T-cell (primary cell): ENCODE data around the gene VSNL1. TPM values are rescaled to one million over a fixed set of nuclear protein-coding genes. Genes with fewer than 3 reads are reported as not detected.

Experiments
- ATAC-seq, 4 experiments: fragments of 200-7000 bp in 3 of 4; fragments of 150-1000 bp in 1 of 4; cut with Tn5 transposase; replicated peaks in 1 of 4; 1 replicate in 3 of 4; 2 replicates in 1 of 4; pipeline ENCODE4 v1.10.0; 2021; ENCODE audit warnings: moderate library complexity in 3 of 4, mild to moderate bottlenecking in 2 of 4, moderate number of reproducible peaks in 1 of 4
- CTCF ChIA-PET, 2 donors: fragments of 300-600 bp; sonication (Branson Sonifier 250); formaldehyde crosslinking; loops; one replicate each; lab custom pipeline; 2022; ENCODE audit warnings: antibody characterized with exemption in 2 of 2; lab: Charles Lee
- POLR2A ChIA-PET, 2 donors: fragments of 300-600 bp; sonication (Branson Sonifier 250); formaldehyde crosslinking; loops; one replicate each; lab custom pipeline; 2022; ENCODE audit warnings: antibody characterized with exemption in 2 of 2; lab: Charles Lee
- DNase-seq, 35 experiments: peaks; one replicate each; pipeline versions ENCODE4 v3.0.0 to v3.0.0-alpha.2; 2013 to 2023
- H3K27ac ChIP-seq: one replicate; pipeline ENCODE4 v1.5.1; 2013; ENCODE audit warnings: low read length
- H3K27me3 ChIP-seq, 2 experiments: replicated peaks in 1 of 2; 1 replicate in 1 of 2; 2 replicates in 1 of 2; pipeline versions ENCODE4 v1.6.1 to v1.7.0; 2013; ENCODE audit warnings: low read length in 1 of 2, mixed read lengths in 1 of 2; ENCODE audit not compliant: control insufficient read depth in 2 of 2, insufficient read depth in 2 of 2; ENCODE audit errors: extremely low read depth in 1 of 2
- H3K36me3 ChIP-seq, 2 donors: 1 replicate in 1 of 2; 2 replicates in 1 of 2; pipeline versions ENCODE4 v1.6.1 to v1.7.0; 2013; ENCODE audit warnings: low read length in 1 of 2; ENCODE audit not compliant: control insufficient read depth in 2 of 2, insufficient read depth in 1 of 2; ENCODE audit errors: extremely low read depth in 1 of 2
- H3K4me1 ChIP-seq, 2 experiments: 1 replicate in 1 of 2; 2 replicates in 1 of 2; pipeline versions ENCODE4 v1.6.1 to v1.7.0; 2013; ENCODE audit warnings: low read length in 2 of 2, mixed read lengths in 1 of 2; ENCODE audit not compliant: insufficient read depth in 2 of 2, control insufficient read depth in 1 of 2; ENCODE audit errors: extremely low read depth in 1 of 2
- H3K4me3 ChIP-seq, 2 donors: 1 replicate in 1 of 2; 2 replicates in 1 of 2; pipeline versions ENCODE4 v1.5.1 to v1.7.0; 2013; ENCODE audit warnings: mild to moderate bottlenecking in 2 of 2, low read length in 1 of 2, moderate library complexity in 1 of 2; ENCODE audit not compliant: control insufficient read depth in 1 of 2; ENCODE audit errors: extremely low read depth in 1 of 2
- H3K9me3 ChIP-seq: 2 replicates; pipeline ENCODE4 v1.7.0; 2013
- H3K27ac Mint-ChIP-seq, 2 donors: one replicate each; pipeline ENCODE4 v1.8.0; 2020 to 2021; ENCODE audit warnings: mild to moderate bottlenecking in 2 of 2, mixed read lengths in 2 of 2
- H3K27me3 Mint-ChIP-seq, 2 donors: one replicate each; pipeline ENCODE4 v1.8.0; 2021 to 2022; ENCODE audit warnings: mixed read lengths in 2 of 2
- H3K36me3 Mint-ChIP-seq: one replicate; pipeline ENCODE4 v1.8.0; 2021; ENCODE audit warnings: mixed read lengths
- H3K4me1 Mint-ChIP-seq, 3 donors: one replicate each; pipeline ENCODE4 v1.8.0; 2020 to 2022; ENCODE audit warnings: mixed read lengths in 3 of 3, mild to moderate bottlenecking in 1 of 3
- H3K4me3 Mint-ChIP-seq, 3 donors: one replicate each; pipeline ENCODE4 v1.8.0; 2020 to 2022; ENCODE audit warnings: mild to moderate bottlenecking in 3 of 3, mixed read lengths in 3 of 3, moderate library complexity in 3 of 3
- H3K9me3 Mint-ChIP-seq, 3 donors: one replicate each; pipeline ENCODE4 v1.8.0; 2020 to 2022; ENCODE audit warnings: mixed read lengths in 3 of 3
- WGBS: methylation state at CpG from one replicate; pipeline ENCODE4 v1.1.5; 2013; ENCODE audit warnings: missing lambda C conversion rate; ENCODE audit not compliant: insufficient coverage; 5-methylcytosine and 5-hydroxymethylcytosine counted together
- total RNA-seq, 35 experiments: library from RNA in 6 of 35; stranded (reverse) in 6 of 35; fragments of 120-200 nt in 1 of 35; gene quantifications; one replicate each; pipeline versions ENCODE4 v1.2.1 to v1.2.4 and lab custom pipeline; 2013 to 2026

The VSNL1 gene
- total RNA-seq, 5 donors from 2014 or later (not counting 1 experiment from before 2014, with no cell fraction given) = 0.22 TPM; not detected in 4

- H3K27me3 ChIP-seq = peaks cover 0 to 3% of the 10 kb centered on the region in 2 experiments
- Mint-ChIP-seq H3K36me3 (no peaks in the 10 kb centered on the region), H3K4me1 (peaks cover 0 to 2% (median 0%) of the 10 kb centered on the region in 3 donors), H3K9me3 (no peaks in the 10 kb centered on the region), H3K4me3 (no peak overlapping the region), H3K27me3 (peaks cover 3% of the 10 kb centered on the region in 2 donors), H3K27ac (no peak overlapping the region)
- H3K4me1 ChIP-seq = no peaks in the 10 kb centered on the region
- H3K9me3 ChIP-seq = no peaks in the 10 kb centered on the region
- H3K27ac ChIP-seq = no peak overlapping the region
- DNase-seq (no peak), ATAC-seq (no peak)
- POLR2A ChIA-PET = no interaction called here
- WGBS = 48% methylated on average over 4 of the region's 5 CpGs
- no peak overlapping the region for H3K4me3 ChIP-seq
- H3K36me3 ChIP-seq = no peaks in the 10 kb centered on the region
- CTCF ChIA-PET = no interaction called here
These were observed 38.0 kb downstream of the VSNL1 start for GRCh38 chr2:17578466-17578928.

- peaks cover 0 to 2% (median 0%) of the 10 kb centered on the region in 3 donors for H3K4me1 Mint-ChIP-seq
- ChIA-PET POLR2A (interaction anchor here (0.6 to 0.9 kb wide), 2 partner anchors 15 to 1665 kb away, joined by 3 read pairs; no protein-coding TSS in a partner anchor), CTCF (no interaction called here)
- no peaks in the 10 kb centered on the region for H3K36me3 ChIP-seq
- no peak overlapping the region for H3K27ac Mint-ChIP-seq
- peaks cover 0 to 3% of the 10 kb centered on the region in 2 experiments for H3K27me3 ChIP-seq
- WGBS = no CpG with 5 or more reads among the region's 3 CpGs
- ATAC-seq (no peak), DNase-seq (no peak)
- H3K27me3 Mint-ChIP-seq = peaks cover 3% of the 10 kb centered on the region in 2 donors
- no peaks in the 10 kb centered on the region for H3K4me1 ChIP-seq
- no peaks in the 10 kb centered on the region for H3K9me3 Mint-ChIP-seq
- no peaks in the 10 kb centered on the region for H3K36me3 Mint-ChIP-seq
- H3K4me3 Mint-ChIP-seq = no peak overlapping the region
- H3K4me3 ChIP-seq = no peak overlapping the region
- H3K27ac ChIP-seq = no peak overlapping the region
- no peaks in the 10 kb centered on the region for H3K9me3 ChIP-seq
These were observed 39.3 kb downstream of the VSNL1 start for GRCh38 chr2:17579605-17580318.

- WGBS = 83% methylated on average over 1 of the region's 2 CpGs
- POLR2A ChIA-PET = interaction anchor here in 1 of 2 donors (0.9 kb wide), 1 partner anchor 15 kb away, joined by 3 read pairs; no protein-coding TSS in a partner anchor
- CTCF ChIA-PET = no interaction called here
These were observed 39.8 kb downstream of the VSNL1 start for GRCh38 chr2:17580319-17580715.

GRCh38 chr2:17581831-17582230 is 41.3 kb downstream of the VSNL1 start:
- 75% methylated on average over 1 of the region's 2 CpGs for WGBS
- Histone ChIP-seq H3K4me1 (no peaks in the 10 kb centered on the region), H3K27me3 (no peaks in the 10 kb centered on the region), H3K36me3 (no peaks in the 10 kb centered on the region), H3K4me3 (no peak overlapping the region), H3K27ac (no peak overlapping the region), H3K9me3 (no peaks in the 10 kb centered on the region)
- Mint-ChIP-seq H3K4me1 (peaks cover 0 to 2% (median 0%) of the 10 kb centered on the region in 3 donors), H3K27ac (no peak overlapping the region), H3K36me3 (no peaks in the 10 kb centered on the region), H3K9me3 (no peaks in the 10 kb centered on the region), H3K27me3 (peaks cover 0 to 5% of the 10 kb centered on the region in 2 donors), H3K4me3 (no peak overlapping the region)
- ChIA-PET CTCF (no interaction called here), POLR2A (no interaction called here)
- no peak for DNase-seq
- ATAC-seq = no peak

More at GRCh38 chr2:17580319-17580715, 39.8 kb downstream of the VSNL1 start:
- H3K4me3 ChIP-seq = no peak overlapping the region
- H3K27me3 ChIP-seq = no peaks in the 10 kb centered on the region
- no peaks in the 10 kb centered on the region for H3K36me3 ChIP-seq
- H3K27ac Mint-ChIP-seq = no peak overlapping the region
- H3K27me3 Mint-ChIP-seq = no peaks in the 10 kb centered on the region
- H3K4me3 Mint-ChIP-seq = no peak overlapping the region
- no peaks in the 10 kb centered on the region for H3K9me3 Mint-ChIP-seq
- H3K36me3 Mint-ChIP-seq = no peaks in the 10 kb centered on the region
- no peaks in the 10 kb centered on the region for H3K9me3 ChIP-seq
- H3K4me1 Mint-ChIP-seq = peaks cover 0 to 2% (median 0%) of the 10 kb centered on the region in 3 donors
- no peak overlapping the region for H3K27ac ChIP-seq
- DNase-seq (no peak), ATAC-seq (no peak)
- H3K4me1 ChIP-seq = no peaks in the 10 kb centered on the region

- no peaks in the 10 kb centered on the region for H3K36me3 ChIP-seq
- no peak overlapping the region for H3K4me3 ChIP-seq
- H3K4me1 ChIP-seq = no peaks in the 10 kb centered on the region
- Mint-ChIP-seq H3K9me3 (no peaks in the 10 kb centered on the region), H3K36me3 (no peaks in the 10 kb centered on the region), H3K27me3 (peaks cover 0 to 9% of the 10 kb centered on the region in 2 donors), H3K4me1 (peaks cover 0 to 2% (median 0%) of the 10 kb centered on the region in 3 donors), H3K27ac (no peak overlapping the region), H3K4me3 (no peak overlapping the region)
- CTCF ChIA-PET = no interaction called here
- no CpG with 5 or more reads among the region's 2 CpGs for WGBS
- no peak for DNase-seq
- POLR2A ChIA-PET = no interaction called here
- ATAC-seq = no peak
- no peak overlapping the region for H3K27ac ChIP-seq
- no peaks in the 10 kb centered on the region for H3K9me3 ChIP-seq
- no peaks in the 10 kb centered on the region for H3K27me3 ChIP-seq
These were observed 42.7 kb downstream of the VSNL1 start for GRCh38 chr2:17583166-17583565.

- no peaks in the 10 kb centered on the region for H3K36me3 ChIP-seq
- Mint-ChIP-seq H3K9me3 (no peaks in the 10 kb centered on the region), H3K36me3 (no peaks in the 10 kb centered on the region), H3K4me1 (peaks cover 0 to 2% (median 0%) of the 10 kb centered on the region in 3 donors), H3K4me3 (no peak overlapping the region), H3K27ac (no peak overlapping the region), H3K27me3 (peaks cover 0 to 11% of the 10 kb centered on the region in 2 donors)
- POLR2A ChIA-PET = no interaction called here
- no peak overlapping the region for H3K4me3 ChIP-seq
- WGBS = 57% methylated on average over 1 of the region's 3 CpGs
- no peaks in the 10 kb centered on the region for H3K27me3 ChIP-seq
- no peak overlapping the region for H3K27ac ChIP-seq
- CTCF ChIA-PET = no interaction called here
- no peak for DNase-seq
- H3K9me3 ChIP-seq = no peaks in the 10 kb centered on the region
- no peak for ATAC-seq
- H3K4me1 ChIP-seq = no peaks in the 10 kb centered on the region
These were observed 43.1 kb downstream of the VSNL1 start for GRCh38 chr2:17583646-17584045.
